ENCODE measurements around the gene NEK2. TPM values are rescaled to one million over a fixed set of nuclear protein-coding genes. Genes with fewer than 3 reads are reported as not detected.

Gene NEK2
- total RNA-seq, 1 donor from 2014 or later: 3.4 TPM

Other genes with a start within 250 kb of the NEK2 start
- 0.44 TPM for gene RD3, start 183.5 kb downstream of the NEK2 start, total RNA-seq (ENCODE audit: unreplicated experiment)
- 3.1 TPM for gene SLC30A1, start 96.5 kb downstream of the NEK2 start, total RNA-seq (ENCODE audit: unreplicated experiment)
- gene LPGAT1, start 155.1 kb upstream of the NEK2 start, total RNA-seq (ENCODE audit: unreplicated experiment): 73.2 TPM